Measurements from ENCODE around the gene GIMAP5.

GIMAP5 gene

GRCh38 chr7:150737265-150738055 is at the start of gene GIMAP5:
GIMAP5 (plus strand) TSS chr7:150737418; CDS start chr7:150740885, 3,467 bp downstream.
- Histone ChIP-seq H3K4me1 (peaks cover 14% of the 10 kb centered on the region), H3K4me2 (peak within 1 kb of the TSS; percentile 65), H3K9me3 (no peaks in the 10 kb centered on the region), H3K27me3 (no peaks in the 10 kb centered on the region), H3K9ac (no peak within 1 kb of the TSS), H3K27ac (no peak within 1 kb of the TSS; the same call in 1 of the 2 replicates), H4K20me1 (no peaks in the 10 kb centered on the region), H3K36me3 (no peaks in the 10 kb centered on the region), H3K4me3 (no peak within 1 kb of the TSS)
- no peak for TF ChIP-seq Cebpa-rat (IDR thresholded peaks at IDR 0.05)

- Histone ChIP-seq H4K20me1 (no peaks in the 10 kb centered on the region), H3K36me3 (peaks cover 58% of the 10 kb centered on the region), H3K4me3 (no peak overlapping the region), H3K4me1 (peaks cover 28% of the 10 kb centered on the region), H3K4me2 (no peak overlapping the region), H3K9ac (no peak overlapping the region), H3K9me3 (peaks cover 50% of the 10 kb centered on the region), H3K27ac (no peak overlapping the region), H3K27me3 (no peaks in the 10 kb centered on the region)
- TF ChIP-seq Cebpa-rat (IDR thresholded peaks at IDR 0.05): no peak
Observed at GRCh38 chr7:150688630-150689029, 48.6 kb upstream of the GIMAP5 start.

- H3K9me3 ChIP-seq: peaks cover 69% of the 10 kb centered on the region
- H3K4me2 ChIP-seq: no peak overlapping the region
- H3K36me3 ChIP-seq: peaks cover 25% of the 10 kb centered on the region
- H3K4me3 ChIP-seq: no peak overlapping the region
- H4K20me1 ChIP-seq: no peaks in the 10 kb centered on the region
- H3K4me1 ChIP-seq: no peaks in the 10 kb centered on the region
- H3K9ac ChIP-seq: no peak overlapping the region
- H3K27ac ChIP-seq: no peak overlapping the region
- H3K27me3 ChIP-seq: no peaks in the 10 kb centered on the region
- no peak for TF ChIP-seq Cebpa-rat (IDR thresholded peaks at IDR 0.05)
Observed at GRCh38 chr7:150695654-150696053, 41.6 kb upstream of the GIMAP5 start.

GRCh38 chr7:150703209-150703608 is 34.0 kb upstream of the GIMAP5 start:
- Histone ChIP-seq H3K9me3 (peaks cover 58% of the 10 kb centered on the region), H3K4me3 (no peak overlapping the region), H3K9ac (no peak overlapping the region), H3K36me3 (no peaks in the 10 kb centered on the region), H3K27ac (no peak overlapping the region), H3K27me3 (no peaks in the 10 kb centered on the region), H4K20me1 (no peaks in the 10 kb centered on the region), H3K4me1 (no peaks in the 10 kb centered on the region), H3K4me2 (no peak overlapping the region)
- TF ChIP-seq Cebpa-rat (IDR thresholded peaks at IDR 0.05): no peak

GRCh38 chr7:150715293-150715692 is 21.9 kb upstream of the GIMAP5 start:
- peaks cover 19% of the 10 kb centered on the region for H3K9me3 ChIP-seq
- H3K36me3 ChIP-seq: no peaks in the 10 kb centered on the region; the same call in 1 of the 2 replicates
- TF ChIP-seq Cebpa-rat (IDR thresholded peaks at IDR 0.05): no peak
- no peak overlapping the region for H3K9ac ChIP-seq
- H4K20me1 ChIP-seq: no peaks in the 10 kb centered on the region
- no peak overlapping the region for H3K27ac ChIP-seq
- H3K27me3 ChIP-seq: no peaks in the 10 kb centered on the region
- no peak overlapping the region for H3K4me2 ChIP-seq
- H3K4me1 ChIP-seq: peaks cover 15% of the 10 kb centered on the region
- H3K4me3 ChIP-seq: no peak overlapping the region

- peak overlapping the region; percentile 85 for H3K4me2 ChIP-seq
- H3K9ac ChIP-seq: no peak overlapping the region
- peaks cover 15% of the 10 kb centered on the region for H3K4me1 ChIP-seq
- H3K27ac ChIP-seq: no peak overlapping the region
- peaks cover 19% of the 10 kb centered on the region for H3K9me3 ChIP-seq
- no peaks in the 10 kb centered on the region for H4K20me1 ChIP-seq
- no peak overlapping the region for H3K4me3 ChIP-seq
- no peaks in the 10 kb centered on the region for H3K27me3 ChIP-seq
- no peaks in the 10 kb centered on the region; the same call in 1 of the 2 replicates for H3K36me3 ChIP-seq
- no peak for TF ChIP-seq Cebpa-rat (IDR thresholded peaks at IDR 0.05)
Observed at GRCh38 chr7:150715738-150716137, 21.5 kb upstream of the GIMAP5 start.

- Histone ChIP-seq H3K9ac (peak within 1 kb of the TSS; percentile 13; the same call in 1 of the 2 replicates), H3K4me3 (peak within 1 kb of the TSS; percentile 40; the same call in 1 of the 2 replicates), H4K20me1 (no peaks in the 10 kb centered on the region)
Observed at GRCh38 chr7:150716368-150716767, 20.9 kb upstream of the GIMAP5 start, which contains the start of gene GIMAP1. GIMAP1 (plus strand) TSS chr7:150716613; CDS start chr7:150719048, 2,435 bp downstream.

GRCh38 chr7:150716939-150717338 is 20.3 kb upstream of the GIMAP5 start:
- TF ChIP-seq Cebpa-rat (IDR thresholded peaks at IDR 0.05): no peak
- H3K27me3 ChIP-seq: no peaks in the 10 kb centered on the region
- no peak overlapping the region for H3K9ac ChIP-seq
- 0 out of 2 replicates have a peak overlapping the region, but pooled peaks have one; percentile 37 for H3K27ac ChIP-seq
- peaks cover 15% of the 10 kb centered on the region for H3K4me1 ChIP-seq
- H3K4me2 ChIP-seq: peak overlapping the region; percentile 85
- no peaks in the 10 kb centered on the region; the same call in 1 of the 2 replicates for H3K36me3 ChIP-seq
- peak overlapping the region; percentile 40; the same call in 1 of the 2 replicates for H3K4me3 ChIP-seq
- peaks cover 19% of the 10 kb centered on the region for H3K9me3 ChIP-seq
- no peaks in the 10 kb centered on the region for H4K20me1 ChIP-seq

More at GRCh38 chr7:150716368-150716767, 20.9 kb upstream of the GIMAP5 start, which contains the start of gene GIMAP1:
- TF ChIP-seq Cebpa-rat (IDR thresholded peaks at IDR 0.05): no peak
- Histone ChIP-seq H3K4me1 (peaks cover 15% of the 10 kb centered on the region), H3K4me2 (peak within 1 kb of the TSS; percentile 85), H3K36me3 (no peaks in the 10 kb centered on the region; the same call in 1 of the 2 replicates), H3K27ac (0 out of 2 replicates have a peak within 1 kb of the TSS, but pooled peaks have one; percentile 37), H3K27me3 (no peaks in the 10 kb centered on the region), H3K9me3 (peaks cover 19% of the 10 kb centered on the region)

- no peak overlapping the region for H3K4me2 ChIP-seq
- H3K9ac ChIP-seq: no peak overlapping the region
- no peak overlapping the region for H3K27ac ChIP-seq
- TF ChIP-seq Cebpa-rat (IDR thresholded peaks at IDR 0.05): no peak
- H3K9me3 ChIP-seq: peaks cover 10% of the 10 kb centered on the region
- H4K20me1 ChIP-seq: no peaks in the 10 kb centered on the region
- no peaks in the 10 kb centered on the region; the same call in 1 of the 2 replicates for H3K36me3 ChIP-seq
- H3K4me1 ChIP-seq: peaks cover 15% of the 10 kb centered on the region
- H3K27me3 ChIP-seq: no peaks in the 10 kb centered on the region
- H3K4me3 ChIP-seq: no peak overlapping the region
Observed at GRCh38 chr7:150717814-150718420, 19.3 kb upstream of the GIMAP5 start.

GRCh38 chr7:150719436-150719835 is 17.8 kb upstream of the GIMAP5 start:
- H3K4me1 ChIP-seq: peaks cover 15% of the 10 kb centered on the region
- no peaks in the 10 kb centered on the region; the same call in 1 of the 2 replicates for H3K36me3 ChIP-seq
- H3K9me3 ChIP-seq: no peaks in the 10 kb centered on the region
- H4K20me1 ChIP-seq: no peaks in the 10 kb centered on the region
- no peak overlapping the region for H3K4me3 ChIP-seq
- H3K4me2 ChIP-seq: no peak overlapping the region
- TF ChIP-seq Cebpa-rat (IDR thresholded peaks at IDR 0.05): no peak
- no peak overlapping the region for H3K9ac ChIP-seq
- H3K27ac ChIP-seq: no peak overlapping the region
- no peaks in the 10 kb centered on the region for H3K27me3 ChIP-seq

Measured in BLaER1 (cell line).